HG02981 (cell line): ENCODE results near the gene ADCY4.
"Not testable (repeated sequence)": the region's sequence is repeated elsewhere in the genome, so short reads cannot be mapped to it uniquely, and the experiment has no call there.

Source experiments
- ATAC-seq: cut with Tn5 transposase; IDR thresholded peaks from one replicate; pipeline ENCODE4 v1.9.1; 2021; ENCODE audit warnings: mild to moderate bottlenecking, moderate library complexity; ENCODE audit not compliant: unreplicated experiment

Gene ADCY4

GRCh38 chr14:24339284-24340151 is 4.6 kb upstream of the ADCY4 start, which contains the start of gene RIPK3:
TSS of gene RIPK3 (minus strand) at chr14:24339991. CDS start at chr14:24339826, 165 bp downstream.
- ATAC-seq = peak; percentile 80

DNA sequence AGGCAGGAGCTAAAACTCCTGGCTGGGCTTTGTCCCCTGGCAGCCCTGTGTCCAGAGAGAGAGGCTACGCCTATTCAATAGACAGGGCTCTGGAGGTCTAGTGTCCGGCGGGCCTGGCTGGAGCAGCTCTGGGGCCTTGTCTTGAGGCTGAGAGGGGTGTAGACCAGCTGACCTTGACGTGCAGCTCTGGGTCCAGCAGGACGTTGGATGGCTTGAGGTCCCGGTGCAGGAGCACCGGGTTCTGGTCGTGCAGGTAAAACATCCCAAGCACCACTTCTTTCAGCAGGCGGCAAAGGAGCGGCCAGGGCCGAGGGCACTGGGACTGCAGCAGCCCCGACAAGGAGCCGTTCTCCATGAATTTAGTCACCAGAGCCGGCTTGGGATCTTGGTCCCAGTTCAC is 4.0 kb upstream of the ADCY4 start:
- ATAC-seq = no peak

- no peak for ATAC-seq
These were observed 2.9 kb upstream of the ADCY4 start for GRCh38 chr14:24337824-24338175.

DNA sequence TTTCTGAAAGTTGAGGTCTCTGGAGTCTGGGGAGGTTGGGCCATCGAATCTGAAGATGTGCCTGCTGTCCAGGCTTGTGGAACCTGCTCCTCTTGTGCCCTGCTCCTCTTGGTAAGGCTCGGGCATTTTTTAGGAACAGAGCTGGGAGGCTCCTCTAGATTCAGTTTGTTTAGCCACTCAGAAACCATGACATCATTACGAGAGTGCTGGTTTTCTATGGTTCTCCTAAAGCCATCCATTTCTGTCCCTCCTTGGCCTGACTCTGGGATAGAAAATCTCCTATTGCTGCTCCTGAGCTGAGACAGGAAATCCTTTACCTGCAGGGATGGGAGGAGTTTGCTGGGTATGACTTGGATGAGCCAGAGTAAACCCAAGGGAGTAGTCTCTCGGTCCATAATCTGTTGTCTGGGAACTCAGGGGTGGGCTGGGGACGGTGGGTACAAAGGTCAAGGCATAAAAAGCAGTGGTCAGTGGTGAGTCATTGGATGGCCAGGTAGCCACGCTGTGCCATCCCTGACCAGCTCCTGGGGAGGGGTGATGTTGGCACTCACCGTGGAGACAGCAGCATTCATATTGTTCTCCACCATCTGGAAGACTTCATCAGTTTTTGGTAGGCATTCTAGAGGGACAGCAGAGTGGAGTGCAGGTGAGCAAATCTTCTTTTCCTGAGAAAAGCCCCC is 2.4 kb upstream of the ADCY4 start:
- no peak for ATAC-seq

- no peak for ATAC-seq
These were observed 745 bp upstream of the ADCY4 start for GRCh38 chr14:24335461-24336171.

- ATAC-seq = peak; percentile 86
These were observed 2.4 kb downstream of the ADCY4 start for GRCh38 chr14:24332268-24332993.

DNA sequence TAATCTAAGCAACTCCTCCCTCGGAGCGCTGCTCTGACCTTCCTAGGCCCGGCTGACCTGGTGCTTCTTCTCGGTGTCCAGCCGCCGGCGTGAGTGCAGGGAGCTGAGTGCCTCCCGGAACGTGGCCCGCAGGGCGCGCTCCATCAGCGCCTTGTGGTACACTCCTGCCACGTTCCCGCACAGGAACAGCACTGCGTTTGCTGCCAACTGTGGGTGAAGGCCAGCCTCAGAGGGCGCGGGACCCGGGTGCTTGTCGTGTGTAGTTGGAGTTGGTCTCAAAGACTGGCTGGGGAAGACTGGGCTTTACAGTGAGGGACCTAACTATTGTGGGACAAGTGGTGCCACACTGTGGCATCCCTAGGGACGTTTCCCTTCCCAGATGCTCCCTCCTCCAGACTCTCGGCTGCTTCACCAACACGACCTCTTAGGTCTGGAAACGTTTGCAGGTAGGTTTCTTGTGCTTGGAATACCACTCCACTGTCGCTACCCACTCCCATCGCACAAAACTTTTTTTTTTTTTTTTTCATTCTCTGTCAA is 3.1 kb downstream of the ADCY4 start:
- ATAC-seq = no peak

DNA sequence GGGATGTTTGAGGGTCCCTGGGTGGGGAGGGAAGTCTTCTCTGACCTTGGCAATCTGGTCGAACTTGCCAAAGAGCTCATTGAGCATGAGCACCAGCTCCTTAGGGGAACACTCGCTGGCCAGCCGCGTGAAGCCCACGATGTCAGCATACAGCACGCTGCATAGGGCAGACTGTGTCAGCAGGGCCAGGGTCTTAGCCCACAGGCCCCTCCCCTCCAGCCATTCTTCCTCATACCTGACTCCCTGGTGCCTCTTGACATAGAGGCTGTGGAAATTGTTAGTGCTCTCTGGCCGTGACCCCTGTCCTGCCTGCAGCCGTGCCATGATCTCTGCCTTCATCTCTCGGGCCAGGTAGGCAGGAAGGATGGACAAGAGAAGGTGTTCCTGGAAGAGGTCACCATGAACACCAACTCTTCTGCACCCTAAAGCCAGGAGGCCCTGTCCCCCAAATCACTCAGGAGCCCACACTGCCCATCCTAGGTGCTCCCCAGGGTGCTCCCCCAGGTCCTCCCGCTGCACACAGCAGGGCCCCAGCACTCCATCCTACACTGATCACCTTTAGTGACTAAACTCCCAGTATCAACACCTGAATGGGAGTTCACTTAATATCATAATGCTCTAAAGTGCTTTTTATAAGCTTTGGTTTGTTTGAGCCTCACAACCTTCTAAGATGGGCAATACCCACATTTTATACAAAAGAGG is 3.7 kb downstream of the ADCY4 start:
- no peak for ATAC-seq

DNA sequence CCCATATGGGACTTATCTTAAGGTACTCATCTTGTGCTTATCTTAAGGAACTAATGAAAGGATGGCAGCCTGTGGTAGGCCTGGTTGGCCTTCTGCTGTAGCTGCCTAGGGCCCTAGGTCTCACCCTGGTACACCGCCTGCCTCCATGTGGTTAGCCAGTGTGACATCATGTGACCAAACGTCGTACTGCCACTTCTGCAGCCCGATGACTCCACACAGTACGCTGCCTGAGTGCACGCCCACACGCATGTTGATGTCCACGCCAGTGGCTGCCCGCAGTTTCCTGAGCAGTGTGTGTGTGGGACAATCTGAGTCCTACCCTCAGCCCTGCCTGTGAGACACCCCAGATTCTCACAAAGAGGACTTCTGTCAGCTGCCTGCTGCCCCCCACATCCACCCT is 5.1 kb downstream of the ADCY4 start:
- ATAC-seq = no peak

GRCh38 chr14:24329073-24329663 is 5.7 kb downstream of the ADCY4 start:
- ATAC-seq = no peak

GRCh38 chr14:24327914-24328313 is 7.0 kb downstream of the ADCY4 start:
- ATAC-seq = not testable (repeated sequence)

DNA sequence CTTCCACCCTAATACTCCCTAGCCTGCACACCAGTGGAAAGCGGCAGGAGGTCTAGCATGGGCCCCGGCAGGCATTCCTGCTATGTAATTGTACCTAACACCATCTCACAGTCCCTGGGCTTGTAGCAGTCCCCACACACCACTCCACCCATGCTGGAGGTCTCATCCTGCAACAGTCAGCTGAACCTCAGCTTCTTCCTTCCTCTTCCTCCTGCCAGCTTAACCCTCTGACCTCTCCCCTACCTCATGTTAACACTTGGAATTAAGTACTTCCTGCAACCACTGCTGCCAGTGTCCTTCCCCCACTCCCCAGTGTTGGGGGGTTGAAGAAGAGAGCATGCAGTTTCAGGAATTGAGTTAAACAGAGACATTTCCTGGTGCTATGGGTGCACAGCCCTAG is 7.6 kb downstream of the ADCY4 start:
- no peak for ATAC-seq

DNA sequence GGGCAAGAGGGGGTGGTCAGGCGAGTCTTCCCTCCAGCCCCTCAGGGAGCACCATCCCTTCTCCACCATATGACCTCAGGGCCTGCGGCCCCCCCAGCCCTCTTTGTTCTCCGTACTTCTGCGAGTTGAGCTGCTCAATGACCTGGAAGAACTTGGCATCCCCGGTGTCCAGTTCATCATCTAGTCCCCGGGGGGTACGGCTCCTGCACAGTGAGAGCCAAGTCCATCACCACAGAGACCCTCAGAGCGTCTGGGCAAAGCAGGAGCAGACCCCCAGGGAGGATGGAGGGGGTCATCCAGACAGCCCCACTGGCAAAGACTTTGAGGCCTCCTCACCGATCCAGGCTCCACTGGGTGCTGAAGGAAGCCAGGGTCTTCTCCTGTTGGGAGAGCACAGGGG is 8.9 kb downstream of the ADCY4 start:
- no peak for ATAC-seq

- no peak for ATAC-seq
These were observed 9.8 kb downstream of the ADCY4 start for GRCh38 chr14:24325041-24325530.

DNA sequence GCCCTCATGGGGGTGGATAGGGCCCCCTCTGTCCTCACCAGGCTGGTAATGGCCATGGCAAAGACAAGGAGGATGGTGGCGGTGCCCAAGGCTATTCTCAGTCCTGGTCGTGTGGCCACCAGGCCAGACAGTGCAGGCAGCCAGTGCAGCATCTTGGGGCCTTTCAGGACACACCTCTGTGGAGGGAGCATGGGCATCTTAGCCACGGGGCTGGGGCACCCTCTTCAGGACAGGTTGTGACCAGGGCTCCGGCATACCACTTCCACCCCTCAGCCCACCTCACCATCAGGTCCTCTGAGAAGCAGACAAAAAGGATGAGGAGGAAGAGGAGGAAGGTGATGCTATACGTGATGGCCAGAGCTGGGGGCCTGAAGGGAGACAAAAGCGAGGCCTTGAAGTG is 10.8 kb downstream of the ADCY4 start:
- no peak for ATAC-seq

- ATAC-seq = no peak
These were observed 11.5 kb downstream of the ADCY4 start for GRCh38 chr14:24323341-24323740.

DNA sequence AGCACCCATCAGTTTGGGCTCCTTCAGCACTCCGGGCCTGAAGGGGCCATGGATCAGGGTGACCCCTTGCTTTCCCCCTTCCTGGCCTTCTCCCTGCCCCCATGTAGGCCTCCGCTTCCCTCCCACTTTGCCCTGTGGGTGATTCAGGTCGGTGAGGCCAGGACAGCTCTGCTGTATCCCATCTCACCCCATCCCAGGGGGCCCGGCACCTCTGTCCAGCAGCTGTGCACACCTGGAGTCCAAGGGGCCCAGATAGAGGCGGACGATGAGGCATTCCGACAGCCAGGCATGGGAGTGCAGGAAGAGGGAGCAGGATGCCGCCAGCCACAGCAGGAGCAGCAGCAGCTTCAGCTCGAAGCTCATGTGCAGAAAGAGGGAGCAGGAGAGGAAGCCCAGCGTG is 12.2 kb downstream of the ADCY4 start:
- no peak for ATAC-seq

DNA sequence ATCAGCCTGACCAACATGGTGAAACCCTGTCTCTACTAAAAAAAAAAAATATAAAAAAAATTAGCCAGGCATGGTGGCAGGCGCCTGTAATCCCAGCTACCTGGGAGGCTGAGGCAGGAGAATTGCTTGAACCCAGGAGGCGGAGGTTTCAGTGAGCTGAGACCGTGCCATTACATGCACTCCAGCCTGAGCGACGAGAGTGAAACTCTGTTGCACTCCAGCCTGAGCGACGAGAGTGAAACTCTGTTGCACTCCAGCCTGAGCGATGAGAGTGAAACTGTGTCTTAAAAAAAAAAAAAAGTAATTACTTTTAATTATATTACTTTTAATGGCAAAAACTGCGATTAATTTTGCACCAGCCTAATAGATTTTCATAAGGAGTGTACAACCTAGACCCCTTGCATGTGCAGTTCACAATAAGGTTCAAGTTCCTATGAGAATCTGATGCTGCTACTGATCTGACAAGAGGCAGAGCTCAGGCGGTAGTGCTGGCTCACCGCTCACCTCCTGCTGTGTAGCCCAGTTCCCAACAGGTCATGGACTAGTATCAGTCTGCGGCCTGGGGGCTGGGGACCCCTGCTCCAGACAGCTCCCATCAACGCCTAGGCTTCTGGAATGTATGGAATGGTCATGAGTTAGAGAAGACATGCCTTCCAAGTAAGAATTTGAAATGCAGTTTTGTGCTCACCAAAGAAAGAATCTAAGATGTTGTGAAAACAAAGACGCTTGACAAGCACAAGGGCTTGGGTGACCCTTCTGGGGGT is 13.5 kb downstream of the ADCY4 start:
- no peak for ATAC-seq
